HG03521 (cell line): Measurements from ENCODE around the gene RAPSN.

ENCODE experiments used
- ATAC-seq: cut with Tn5 transposase; IDR thresholded peaks from one replicate; pipeline ENCODE4 v1.9.1; 2021; ENCODE audit warnings: mild to moderate bottlenecking, moderate library complexity; ENCODE audit not compliant: unreplicated experiment

Gene RAPSN

DNA sequence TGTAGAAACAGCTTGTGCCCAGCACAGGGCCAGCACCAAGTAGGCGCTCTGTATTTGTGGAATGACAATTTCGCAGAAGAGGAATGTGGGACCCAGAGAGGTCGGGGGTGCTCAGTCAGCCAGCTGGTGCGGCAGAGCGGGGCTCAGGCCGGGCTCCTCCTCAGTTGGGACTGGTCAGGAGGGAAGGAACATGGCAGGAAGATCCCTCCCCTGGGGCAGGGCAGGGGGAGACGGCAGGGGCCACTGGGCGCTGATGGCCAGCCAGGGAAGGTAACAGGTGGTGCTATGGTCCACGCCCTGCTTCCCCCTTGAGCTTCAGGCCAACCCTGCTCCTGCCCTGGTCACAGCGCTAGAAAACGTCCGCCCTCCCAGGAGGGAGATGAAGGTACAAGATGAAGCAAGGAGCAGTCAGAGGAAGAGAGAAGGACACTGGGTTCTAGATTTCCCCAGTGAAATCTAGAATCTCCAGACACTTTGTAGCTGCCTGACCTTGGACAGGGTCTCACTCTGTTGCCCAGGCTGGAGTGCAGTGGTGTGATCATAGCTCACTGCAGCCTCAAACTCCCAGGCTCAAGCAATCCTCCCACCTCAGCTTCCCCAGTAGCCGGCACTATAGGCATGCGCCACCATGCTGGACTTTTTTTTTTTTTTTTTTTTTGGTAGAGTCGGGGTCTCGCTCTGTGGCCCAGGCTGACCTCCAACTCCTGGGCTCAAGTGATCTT lies 57.1 kb downstream of the RAPSN start:
- no peak for ATAC-seq

DNA sequence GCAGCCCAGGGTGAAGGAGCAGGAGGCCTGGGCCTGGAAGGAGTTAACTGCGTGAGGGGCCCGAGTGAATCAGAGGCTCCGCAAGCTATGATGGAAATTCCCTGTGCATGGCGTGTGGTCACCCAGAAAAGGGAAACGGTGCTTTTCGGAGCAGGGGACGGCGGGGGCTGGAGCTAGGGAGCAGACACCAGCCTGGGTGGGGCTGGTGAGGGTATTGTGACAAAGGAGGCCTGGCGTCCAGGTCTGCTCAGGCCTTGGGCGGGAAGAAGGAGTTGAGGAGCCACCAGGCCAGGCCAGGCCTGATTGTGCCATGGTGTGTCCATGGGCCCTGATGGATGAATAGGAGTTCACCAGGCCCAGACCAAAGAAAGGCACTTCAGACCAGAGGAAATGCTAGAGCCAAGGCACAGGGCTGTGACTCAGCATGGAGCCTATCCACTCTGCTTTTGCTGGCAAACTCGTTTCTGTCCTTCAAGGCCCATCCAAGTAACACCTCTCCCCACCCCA lies 57.8 kb downstream of the RAPSN start:
- no peak for ATAC-seq

DNA sequence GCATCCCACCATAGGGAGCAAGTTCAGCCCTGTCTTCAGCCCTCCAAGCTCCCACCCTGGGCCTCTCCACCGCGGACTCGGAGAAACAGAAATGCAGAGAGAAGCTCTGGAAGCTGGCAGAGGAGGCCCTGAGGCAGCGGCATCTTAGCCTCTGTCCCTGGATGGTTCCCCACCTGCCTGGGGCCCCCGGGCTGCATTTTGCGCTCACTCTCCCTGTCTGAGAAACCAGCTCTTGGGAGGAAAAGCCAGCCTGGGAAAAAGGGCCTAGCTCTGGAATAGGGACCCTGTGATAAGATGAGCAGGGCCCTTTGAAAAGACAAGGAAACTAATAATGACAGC lies 58.5 kb downstream of the RAPSN start:
- ATAC-seq: no peak

DNA sequence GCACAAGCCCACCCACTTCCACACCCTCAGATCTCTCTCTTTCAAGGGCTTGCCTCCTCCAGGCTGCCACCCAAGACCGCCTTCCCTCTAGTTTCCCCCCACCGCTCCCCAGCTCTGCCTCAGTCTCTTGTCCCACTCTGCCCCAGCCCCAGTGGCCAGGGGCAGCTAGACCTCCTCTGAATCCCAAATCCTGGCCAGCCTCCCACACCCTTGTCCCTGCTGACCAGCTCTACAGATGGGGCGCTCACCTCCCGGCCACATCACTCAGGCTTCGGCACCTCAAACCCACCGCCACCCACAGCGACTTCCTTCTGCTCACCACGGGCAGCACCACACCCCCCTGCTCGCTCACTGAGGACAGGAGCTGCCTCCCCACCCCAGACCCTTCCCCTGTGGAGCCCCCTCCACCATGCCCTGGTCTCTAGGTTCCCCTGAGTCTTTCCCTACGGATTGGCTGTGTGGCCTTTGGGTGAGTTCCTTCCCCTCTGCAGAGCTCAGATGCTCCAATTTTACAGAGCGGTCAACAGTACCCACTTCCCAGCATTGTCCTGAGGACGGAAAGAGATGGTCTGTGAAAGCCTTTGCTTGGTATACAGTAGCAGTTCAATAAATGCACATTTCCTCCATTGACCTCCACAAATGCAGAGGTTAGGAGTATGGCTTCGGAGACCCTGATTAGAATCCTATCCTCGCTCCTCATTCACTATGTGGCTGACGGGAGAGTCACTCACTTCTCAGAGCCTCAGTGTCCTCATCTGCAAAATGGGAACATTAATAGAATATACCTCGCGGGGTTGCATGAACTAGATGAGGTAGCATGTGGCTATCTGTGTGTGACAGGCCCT lies 59.1 kb downstream of the RAPSN start:
- no peak for ATAC-seq

DNA sequence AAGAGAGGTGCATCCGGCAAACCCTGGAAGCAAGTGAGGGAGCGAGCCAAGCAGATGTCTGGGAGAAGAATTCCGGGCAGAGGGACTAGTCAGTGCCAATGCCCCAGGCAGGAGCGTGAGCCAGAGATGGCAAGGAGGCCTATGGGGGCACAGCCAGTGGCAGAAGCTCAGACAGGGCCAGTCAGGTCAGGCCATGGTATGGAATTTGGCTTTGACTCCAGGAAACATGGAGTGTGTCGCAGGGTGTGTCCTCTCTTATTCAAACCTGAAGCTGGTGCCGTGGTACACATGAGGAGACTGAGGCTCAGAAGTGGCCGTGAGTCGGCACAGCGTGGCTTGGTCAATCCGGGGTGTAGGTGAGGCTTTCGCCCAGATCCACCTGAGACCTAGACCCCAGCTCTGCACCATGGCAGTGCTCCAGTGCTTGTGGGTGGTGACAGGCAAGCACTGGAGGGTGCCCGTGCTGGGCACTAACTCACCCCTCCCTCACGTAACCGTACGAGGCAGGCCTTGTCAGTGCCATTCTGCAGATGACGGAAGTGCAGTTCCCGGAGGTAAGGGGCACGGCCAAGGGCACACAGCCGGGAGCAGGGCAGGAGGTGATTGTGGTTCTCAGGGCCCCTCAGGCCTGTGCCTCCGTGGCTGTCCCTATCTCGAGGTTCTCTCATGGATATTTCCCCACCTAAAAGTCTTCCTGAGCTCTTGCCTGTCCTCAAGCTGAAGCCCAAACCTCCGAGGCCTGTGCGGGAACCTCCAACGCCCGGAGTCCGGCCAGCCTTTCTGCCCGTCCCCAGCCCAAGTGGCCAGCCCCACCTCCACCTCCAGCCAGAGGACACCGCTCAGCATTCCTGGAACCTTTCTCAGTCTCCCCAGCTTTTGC lies 60.0 kb downstream of the RAPSN start:
- no peak for ATAC-seq

DNA sequence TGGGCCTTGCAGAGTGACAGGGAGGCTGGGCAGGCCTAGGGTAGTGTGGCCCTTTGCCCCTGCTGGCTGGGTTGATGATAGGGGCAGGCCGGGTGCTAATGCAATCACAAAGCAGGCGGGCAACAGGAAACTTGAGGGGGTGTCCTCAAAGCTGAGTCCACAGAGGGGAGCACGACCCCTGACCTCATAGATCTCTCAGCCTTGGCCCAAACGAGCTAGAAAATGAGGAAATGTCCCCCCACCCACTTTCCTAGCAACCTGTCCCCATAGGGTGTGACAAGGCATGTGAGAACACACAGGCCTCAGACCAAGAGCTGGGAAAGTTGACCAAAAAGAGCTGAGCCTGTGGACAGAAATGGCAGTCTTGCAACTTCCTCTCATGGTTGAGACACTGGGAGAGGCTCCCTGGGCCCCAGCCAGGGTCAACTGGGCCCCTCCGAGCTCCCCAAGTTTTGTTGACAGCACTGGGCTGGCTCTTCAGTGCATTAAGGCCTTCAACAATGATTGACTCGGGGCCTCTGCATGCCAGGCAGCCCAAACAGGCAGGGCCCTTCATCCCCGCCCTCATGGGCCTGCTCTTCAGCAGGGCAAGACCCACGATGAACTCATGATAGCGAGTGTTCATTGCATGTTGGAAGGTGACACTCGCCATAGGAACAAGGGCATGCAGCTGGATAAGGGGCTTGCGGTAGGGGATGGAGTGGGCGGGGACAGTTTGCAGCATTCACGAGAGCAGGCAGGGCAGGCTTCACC lies 60.8 kb downstream of the RAPSN start:
- ATAC-seq: no peak
